Thyroid gland (tissue), 4 donors: ENCODE results near the gene SSR2. TPM values are rescaled to one million over a fixed set of nuclear protein-coding genes. Genes with fewer than 3 reads are reported as not detected.
"Not testable (repeated sequence)": the region's sequence is repeated elsewhere in the genome, so short reads cannot be mapped to it uniquely, and the experiment has no call there.

Experiments
- DNase-seq, 2 donors: peaks; one replicate each; pipeline ENCODE4 v3.0.0-alpha.2; 2019
- H3K27ac ChIP-seq, 3 donors: fragments of 200-600 bp; sonication (generic); 1 replicate in 2 of 3; 2 replicates in 1 of 3; pipeline ENCODE4 v1.5.1; 2016 to 2019; ENCODE audit warnings: mild to moderate bottlenecking in 1 of 3, moderate library complexity in 1 of 3
- H3K27me3 ChIP-seq: fragments of 200-600 bp; sonication (generic); one replicate; pipeline ENCODE4 v1.5.1; 2019
- H3K36me3 ChIP-seq, 2 donors: fragments of 200-600 bp; sonication (generic); one replicate each; pipeline ENCODE4 v1.5.1; 2016 to 2019
- H3K4me1 ChIP-seq, 2 donors: fragments of 200-600 bp; sonication (generic); one replicate each; pipeline ENCODE4 v1.5.1; 2017 to 2019
- H3K4me3 ChIP-seq, 3 donors: fragments of 200-600 bp; sonication (generic); replicated peaks in 1 of 3; 1 replicate in 2 of 3; 2 replicates in 1 of 3; pipeline ENCODE4 v1.5.1; 2016; ENCODE audit warnings: mild to moderate bottlenecking in 1 of 3
- H3K9me3 ChIP-seq: fragments of 200-600 bp; sonication (generic); one replicate; pipeline ENCODE4 v1.5.1; 2017
- POLR2A ChIP-seq, 2 donors: fragments of 450-650 bp; IDR thresholded peaks; one replicate each; pipeline ENCODE4 v1.6.1; 2017; ENCODE audit warnings: antibody characterized with exemption in 2 of 2, mild to moderate bottlenecking in 2 of 2, moderate library complexity in 1 of 2
- whole genome bisulfite sequencing, 2 donors: methylation state at CpG; one replicate each; pipeline ENCODE4 v1.1.5; 2017; 5-methylcytosine and 5-hydroxymethylcytosine counted together
- intact Hi-C: fragments of 100-400 bp; cut with DNase I; formaldehyde crosslinking; loops from one replicate; pipeline ENCODE4 v1.15.1; 2023
- total RNA-seq, 4 donors: library from RNA; depleted of rRNA; stranded (reverse); fragments of >200 nt; gene quantifications; one replicate each; pipeline ENCODE4 v1.2.3, GENCODE V29; 2016
- TF ChIP-seq, protein P1 (sequence below), 6 experiments: fragments of 200-600 bp in 3 of 6; fragments of 450-650 bp in 3 of 6; sonication (generic) in 3 of 6; IDR thresholded peaks; one replicate each; pipeline ENCODE4 v1.5.1; 2016 to 2019; ENCODE audit warnings: antibody characterized with exemption in 6 of 6, mild to moderate bottlenecking in 2 of 6, inconsistent platforms in 1 of 6, moderate library complexity in 1 of 6

The SSR2 gene
- total RNA-seq, 4 donors from 2014 or later, result 78.6 to 193 (median 130) TPM

DNA sequence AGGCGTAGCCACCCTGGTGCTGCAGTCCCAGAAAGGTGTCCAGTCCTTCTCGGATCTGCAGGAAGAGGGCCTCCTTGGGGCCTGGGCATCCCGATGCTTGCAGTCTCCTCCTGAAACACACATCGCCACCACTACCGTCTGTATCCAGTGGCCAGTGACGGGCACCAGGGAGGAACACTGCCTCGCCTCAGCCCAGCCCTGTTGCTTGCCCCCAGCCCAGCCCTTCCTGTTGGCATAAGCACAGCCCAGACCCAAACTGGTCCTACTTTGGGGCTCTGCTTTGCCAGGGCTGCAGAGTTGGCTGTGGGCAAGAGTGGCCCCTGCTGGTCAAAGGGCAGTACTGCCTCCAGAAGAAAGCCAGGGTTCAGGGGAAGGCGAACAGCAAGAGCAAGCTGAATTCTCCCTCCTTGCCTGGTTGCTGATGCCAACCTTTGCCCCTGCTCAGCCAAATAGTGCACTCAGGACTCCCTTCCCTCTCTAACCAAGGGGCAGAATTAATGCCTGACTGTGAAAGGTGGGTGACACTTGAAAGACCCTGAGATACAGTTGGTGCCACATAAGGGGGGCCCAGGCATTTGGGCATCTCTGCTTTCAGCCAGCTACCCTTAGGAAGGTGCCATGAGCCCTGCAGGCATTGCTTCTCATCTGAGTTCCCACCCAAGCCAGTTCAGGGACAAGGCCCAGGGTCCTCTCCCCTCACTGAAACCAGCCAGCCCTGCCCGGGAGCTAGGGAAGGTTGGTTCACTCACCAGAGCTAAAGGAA is 31.3 kb downstream of the SSR2 start:
- Histone ChIP-seq H3K36me3 (no peaks in the 10 kb centered on the region), H3K27ac (peak overlapping the region in 2 of 3 donors; percentile 15 to 30), H3K4me3 (no peak overlapping the region), H3K27me3 (no peaks in the 10 kb centered on the region), H3K4me1 (peaks cover 0 to 9% of the 10 kb centered on the region in 2 donors), H3K9me3 (no peaks in the 10 kb centered on the region)
- TF ChIP-seq, protein P1, sequence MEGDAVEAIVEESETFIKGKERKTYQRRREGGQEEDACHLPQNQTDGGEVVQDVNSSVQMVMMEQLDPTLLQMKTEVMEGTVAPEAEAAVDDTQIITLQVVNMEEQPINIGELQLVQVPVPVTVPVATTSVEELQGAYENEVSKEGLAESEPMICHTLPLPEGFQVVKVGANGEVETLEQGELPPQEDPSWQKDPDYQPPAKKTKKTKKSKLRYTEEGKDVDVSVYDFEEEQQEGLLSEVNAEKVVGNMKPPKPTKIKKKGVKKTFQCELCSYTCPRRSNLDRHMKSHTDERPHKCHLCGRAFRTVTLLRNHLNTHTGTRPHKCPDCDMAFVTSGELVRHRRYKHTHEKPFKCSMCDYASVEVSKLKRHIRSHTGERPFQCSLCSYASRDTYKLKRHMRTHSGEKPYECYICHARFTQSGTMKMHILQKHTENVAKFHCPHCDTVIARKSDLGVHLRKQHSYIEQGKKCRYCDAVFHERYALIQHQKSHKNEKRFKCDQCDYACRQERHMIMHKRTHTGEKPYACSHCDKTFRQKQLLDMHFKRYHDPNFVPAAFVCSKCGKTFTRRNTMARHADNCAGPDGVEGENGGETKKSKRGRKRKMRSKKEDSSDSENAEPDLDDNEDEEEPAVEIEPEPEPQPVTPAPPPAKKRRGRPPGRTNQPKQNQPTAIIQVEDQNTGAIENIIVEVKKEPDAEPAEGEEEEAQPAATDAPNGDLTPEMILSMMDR (IDR thresholded peaks at IDR 0.05), result peak; percentile 98 to 99 (median 98)
- TF ChIP-seq POLR2A (IDR thresholded peaks at IDR 0.05), result no peak
- DNase-seq, result peak; percentile 64 to 66
- intact Hi-C loops, result loop anchor here (2.0 kb wide), 1 partner anchor 53 kb away; no protein-coding TSS in a partner anchor
- WGBS, 2 donors, result 33 to 38% methylated on average over 9 of the region's 9 CpGs

DNA sequence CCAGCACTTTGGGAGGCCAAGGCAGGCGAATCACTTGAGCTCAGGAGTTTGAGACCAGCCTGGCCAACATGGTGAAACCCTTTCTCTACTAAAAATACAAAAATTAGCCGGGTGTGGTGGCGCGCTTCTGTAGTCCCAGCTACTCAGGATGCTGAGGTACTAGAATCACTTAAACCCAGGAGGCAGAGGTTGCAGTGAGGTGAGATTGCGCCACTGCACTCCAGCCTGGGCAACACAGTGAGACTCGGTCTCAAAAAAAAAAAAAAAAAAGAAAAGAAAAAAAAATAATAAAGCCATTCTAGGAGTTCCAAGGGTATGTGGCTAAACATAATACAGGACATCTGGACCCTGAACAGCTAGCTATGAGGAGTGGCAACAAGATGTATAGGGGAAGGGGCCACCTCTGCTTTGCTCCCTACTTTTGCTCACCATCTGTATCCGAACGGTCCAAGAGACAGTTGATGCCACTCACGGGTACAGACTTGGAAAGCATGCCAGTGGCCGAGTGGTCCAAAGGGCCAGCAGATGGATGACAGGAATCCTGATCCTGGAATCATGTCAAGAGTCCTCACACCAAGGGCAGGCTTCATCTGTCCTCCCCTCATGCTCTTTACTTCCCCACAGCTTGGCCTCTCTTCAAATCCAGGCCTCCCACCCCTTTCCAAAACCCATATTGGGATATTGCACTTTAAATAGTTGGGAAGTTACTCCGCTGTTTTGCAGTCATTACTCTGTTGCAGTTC is 35.7 kb downstream of the SSR2 start:
- H3K27ac ChIP-seq, DNase-seq, H3K36me3 ChIP-seq, H3K9me3 ChIP-seq, H3K27me3 ChIP-seq, H3K4me3 ChIP-seq, intact Hi-C loops: not testable (repeated sequence)
- H3K4me1 ChIP-seq, result peaks cover 17 to 46% of the 10 kb centered on the region in 2 donors
- 87% methylated on average over 11 of the region's 11 CpGs for WGBS, 2 donors

DNA sequence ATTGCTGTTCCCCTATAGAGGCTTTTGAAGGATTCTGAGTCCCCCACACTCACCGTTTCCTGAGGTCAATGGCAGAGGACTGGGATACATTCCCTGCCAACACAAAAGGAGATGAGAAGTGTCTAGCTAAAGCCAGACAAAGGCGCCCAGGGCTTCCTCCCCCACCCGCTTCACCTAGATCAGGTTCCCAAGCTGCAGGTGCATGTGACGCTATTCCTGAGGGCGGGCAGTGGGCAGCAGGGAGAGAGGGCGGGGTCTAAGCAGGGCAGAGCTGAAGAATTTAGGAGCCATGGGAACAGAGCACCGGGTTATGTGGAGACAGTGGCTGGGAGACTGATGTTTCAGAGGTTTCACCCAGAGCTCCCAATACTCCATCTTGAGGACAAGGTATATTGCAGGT is 36.4 kb downstream of the SSR2 start:
- 79 to 82% methylated on average over 7 of the region's 7 CpGs for WGBS, 2 donors

DNA sequence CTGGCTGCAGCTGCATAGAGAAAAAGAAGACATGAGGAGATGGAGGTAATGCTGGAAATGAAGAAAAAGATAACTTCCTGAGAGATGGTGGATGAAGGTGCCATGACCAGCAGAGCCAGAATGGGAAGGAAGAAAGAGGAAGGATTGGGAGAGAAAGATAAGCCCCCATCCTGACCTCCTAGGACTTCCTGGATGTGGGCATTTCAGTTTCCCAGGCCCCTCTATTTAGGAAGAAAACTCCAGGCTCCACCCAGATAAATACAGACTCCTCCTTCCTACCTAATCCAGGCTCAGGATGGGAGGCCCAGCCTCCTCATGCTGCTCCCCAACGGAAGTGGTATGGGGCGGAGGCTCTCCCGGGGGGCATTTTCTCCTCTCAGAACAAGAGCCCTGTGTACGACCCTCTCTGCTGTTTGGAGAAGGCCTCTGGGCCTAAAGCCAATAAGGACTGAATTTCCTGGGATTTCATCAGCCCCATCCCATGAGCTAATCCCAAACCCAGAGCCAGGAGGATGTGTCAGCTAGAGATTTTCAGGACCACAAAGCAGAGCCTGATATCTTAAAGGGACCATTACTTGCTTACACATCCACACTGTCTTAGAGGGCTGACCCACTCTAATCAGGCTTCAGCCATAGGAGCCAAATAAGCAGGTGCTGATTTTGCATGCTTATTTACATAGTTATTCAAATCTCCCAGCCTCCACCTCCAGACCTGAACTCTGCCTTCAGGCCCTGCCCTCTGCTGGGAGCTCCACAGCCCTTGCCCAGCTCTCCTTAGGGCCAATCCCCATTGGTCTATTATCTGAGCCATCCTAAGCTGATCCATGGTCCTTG is 37.3 kb downstream of the SSR2 start:
- Histone ChIP-seq H3K4me1 (peaks cover 33 to 53% of the 10 kb centered on the region in 2 donors), H3K27me3 (no peaks in the 10 kb centered on the region), H3K4me3 (no peak overlapping the region), H3K36me3 (no peaks in the 10 kb centered on the region), H3K9me3 (no peaks in the 10 kb centered on the region), H3K27ac (peak overlapping the region in 2 of 3 donors; percentile 58 to 94)
- DNase-seq, result no peak
- WGBS, 2 donors, result 46 to 75% methylated on average over 3 to 4 of the region's 4 CpGs
- TF ChIP-seq, protein P1 (IDR thresholded peaks at IDR 0.05), result no peak
- TF ChIP-seq POLR2A (IDR thresholded peaks at IDR 0.05), result no peak
- intact Hi-C loops, result no loop called here

More for the DNA sequence above, 36.4 kb downstream of the SSR2 start:
- TF ChIP-seq POLR2A (IDR thresholded peaks at IDR 0.05), result no peak
- TF ChIP-seq, protein P1 (IDR thresholded peaks at IDR 0.05), result no peak
- DNase-seq, result no peak
- Histone ChIP-seq H3K4me1 (peaks cover 25 to 50% of the 10 kb centered on the region in 2 donors), H3K4me3 (no peak overlapping the region), H3K9me3 (no peaks in the 10 kb centered on the region), H3K27ac (no peak overlapping the region), H3K27me3 (no peaks in the 10 kb centered on the region), H3K36me3 (no peaks in the 10 kb centered on the region)
- intact Hi-C loops, result no loop called here

DNA sequence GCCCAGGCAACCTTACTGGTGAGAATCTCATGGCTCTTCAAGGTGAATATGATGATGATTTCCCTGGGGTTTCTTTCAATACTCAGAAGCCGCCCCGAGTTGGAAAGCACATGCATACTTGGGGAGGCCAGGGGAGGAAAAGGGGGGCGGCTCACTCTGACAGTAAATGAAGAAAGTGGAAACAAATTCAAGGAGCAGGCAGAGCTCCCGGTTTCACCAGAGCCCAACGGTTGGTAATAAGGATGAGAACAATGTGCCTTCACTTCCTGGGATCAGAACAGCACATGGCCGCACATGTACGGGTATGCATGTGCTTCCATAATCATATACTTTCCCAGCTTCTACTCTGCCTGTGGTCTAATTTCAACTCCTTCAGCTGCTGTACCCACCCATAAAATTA is 38.6 kb downstream of the SSR2 start:
- intact Hi-C loops, result no loop called here
- H3K9me3 ChIP-seq, result no peaks in the 10 kb centered on the region
- DNase-seq, result no peak
- WGBS, 2 donors, result 74 to 79% methylated on average over 7 of the region's 7 CpGs
- H3K36me3 ChIP-seq, result no peaks in the 10 kb centered on the region
- H3K4me1 ChIP-seq, result peaks cover 39 to 54% of the 10 kb centered on the region in 2 donors
- no peaks in the 10 kb centered on the region for H3K27me3 ChIP-seq
- H3K27ac ChIP-seq, result peak overlapping the region in 2 of 3 donors; percentile 94 to 96
- TF ChIP-seq, protein P1 (IDR thresholded peaks at IDR 0.05), result no peak
- TF ChIP-seq POLR2A (IDR thresholded peaks at IDR 0.05), result no peak
- no peak overlapping the region for H3K4me3 ChIP-seq
